COR-L47 (cell line): ENCODE data around the gene GSTA5.
A peak's percentile ranks its signal among the peaks of the same experiment; 100 is the strongest.
"Not testable (repeated sequence)": the region's sequence is repeated elsewhere in the genome, so short reads cannot be mapped to it uniquely, and the experiment has no call there.

Experiments
- DNase-seq: peaks from one replicate; lab custom pipeline; 2025; lab: John Stamatoyannopoulos, UW

The GSTA5 gene

DNA sequence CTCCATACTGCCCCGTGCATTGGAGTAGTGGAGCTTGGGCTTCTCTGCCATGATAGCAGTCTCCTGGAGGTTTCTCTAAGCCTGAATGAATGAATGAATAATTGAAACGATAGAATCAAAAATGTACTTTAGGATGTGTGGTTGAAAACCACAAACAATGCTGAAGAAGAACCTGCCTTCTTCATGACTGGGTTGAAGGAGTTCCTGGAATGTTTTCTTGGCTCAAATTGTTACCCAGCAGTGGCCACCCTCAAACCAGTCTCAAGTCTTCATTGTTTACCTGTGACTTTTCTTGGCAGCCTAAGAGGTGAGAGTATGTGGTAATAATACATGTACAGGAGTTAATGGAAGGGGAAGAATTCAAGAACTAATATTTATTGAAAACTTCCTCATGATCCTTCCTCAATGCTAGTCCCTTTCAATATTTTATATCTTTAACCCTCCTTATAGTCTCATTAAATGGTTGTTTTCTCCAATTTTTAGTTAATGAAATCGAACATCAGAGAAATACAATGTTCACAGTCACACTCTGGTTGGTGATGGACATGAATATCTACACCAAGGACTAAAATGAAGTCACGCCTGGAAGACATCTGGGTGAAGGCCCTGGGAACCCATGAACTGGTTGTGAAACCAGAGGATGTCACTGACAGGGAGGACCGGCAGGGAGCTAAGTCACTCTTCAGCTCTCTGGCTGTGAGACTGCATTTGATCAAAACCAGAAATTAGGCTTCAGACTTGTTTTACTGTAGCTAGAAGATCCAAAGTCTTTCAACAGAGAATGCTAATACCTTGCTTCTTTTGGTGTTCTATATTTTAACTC is at the start of gene GSTA5:
GSTA5 (minus strand) TSS at position 51 of the 823 bp plus-strand sequence.
- no peak for DNase-seq

DNA sequence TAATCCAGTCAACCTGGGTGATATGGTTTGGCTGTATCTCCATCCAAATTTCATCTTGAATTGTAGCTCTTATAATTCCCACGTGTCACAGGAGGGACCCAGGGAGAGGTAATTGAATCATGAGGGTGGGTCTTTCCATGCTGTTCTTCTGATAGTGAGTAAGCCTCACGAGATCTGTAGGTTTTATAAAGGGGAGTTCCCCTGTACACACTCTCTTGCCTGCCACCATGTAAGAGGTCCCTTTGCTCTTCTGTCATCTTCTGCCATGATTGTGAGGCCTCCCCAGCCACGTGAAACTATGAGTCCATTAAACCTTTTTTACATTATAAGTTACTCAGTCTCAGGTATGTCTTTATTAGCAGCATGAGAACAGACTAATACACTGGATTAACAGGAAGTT is 49.4 kb upstream of the GSTA5 start:
- no peak for DNase-seq

DNA sequence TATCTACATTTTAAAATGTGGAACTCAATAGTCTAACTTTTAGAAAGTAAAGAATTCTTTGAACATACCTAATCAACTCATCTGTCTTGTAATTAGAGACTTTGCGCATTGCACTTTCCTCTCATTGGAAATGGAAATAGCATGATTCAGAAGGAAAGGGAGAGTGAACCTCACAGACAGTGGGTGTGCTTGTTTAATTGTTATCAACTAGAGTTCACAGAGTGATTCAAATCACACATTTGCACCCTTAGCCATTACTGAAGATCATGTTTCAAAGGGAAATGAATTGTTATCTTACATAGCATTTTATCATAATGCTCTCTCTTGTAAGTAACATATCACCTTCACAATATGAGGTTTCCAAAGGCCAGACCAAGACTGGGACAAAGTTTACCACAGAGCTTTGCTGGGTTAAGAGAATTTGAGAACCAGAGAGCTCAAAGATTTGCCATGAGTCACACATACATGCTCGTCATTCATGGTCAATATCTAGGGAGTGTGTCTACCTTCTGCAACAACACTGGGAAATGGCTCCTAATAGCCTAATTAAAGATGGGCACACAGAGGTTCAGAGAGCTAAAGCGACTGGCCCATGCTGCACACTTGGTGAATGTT is 47.4 kb upstream of the GSTA5 start:
- no peak for DNase-seq

DNA sequence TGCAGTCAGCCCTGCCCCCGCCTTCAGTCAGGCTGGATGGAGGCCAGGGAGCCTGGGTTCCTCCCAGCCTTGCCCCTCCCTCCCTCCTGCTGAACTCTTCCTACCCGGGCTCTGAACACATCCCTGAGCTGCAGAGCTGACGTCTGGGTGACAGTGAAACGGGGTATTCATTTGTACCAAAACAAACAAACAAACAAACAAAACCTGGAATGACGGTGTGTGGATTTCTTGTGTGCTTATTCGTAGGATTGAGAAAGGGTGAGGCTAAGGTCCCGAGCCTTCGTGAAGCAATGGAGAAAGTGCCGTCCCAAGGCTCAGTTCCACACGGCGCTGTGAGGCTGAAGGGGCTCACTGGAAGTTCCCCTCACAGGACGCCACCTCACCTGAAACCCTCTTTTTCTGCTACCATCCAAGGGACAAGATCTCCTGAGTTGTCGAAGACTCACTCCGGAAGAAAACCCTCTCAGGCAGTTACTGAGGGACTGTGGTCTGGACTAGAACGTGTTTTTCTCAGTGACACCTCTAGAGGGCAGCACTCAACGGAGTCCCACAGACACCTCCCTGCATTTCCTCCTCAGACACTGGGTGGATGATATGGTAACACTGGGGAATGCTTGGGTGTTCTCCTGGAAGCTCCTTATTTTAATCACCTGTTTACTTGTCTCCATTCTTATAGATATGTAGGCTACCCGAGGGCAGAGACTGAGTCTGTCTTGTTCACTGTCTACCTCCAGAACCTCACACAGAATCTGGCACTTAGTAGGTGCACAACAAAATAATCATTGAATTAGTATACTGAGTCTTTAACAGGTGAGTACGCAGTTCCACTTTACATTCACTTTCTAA is 41.6 kb upstream of the GSTA5 start:
- peak; percentile 52 for DNase-seq

DNA sequence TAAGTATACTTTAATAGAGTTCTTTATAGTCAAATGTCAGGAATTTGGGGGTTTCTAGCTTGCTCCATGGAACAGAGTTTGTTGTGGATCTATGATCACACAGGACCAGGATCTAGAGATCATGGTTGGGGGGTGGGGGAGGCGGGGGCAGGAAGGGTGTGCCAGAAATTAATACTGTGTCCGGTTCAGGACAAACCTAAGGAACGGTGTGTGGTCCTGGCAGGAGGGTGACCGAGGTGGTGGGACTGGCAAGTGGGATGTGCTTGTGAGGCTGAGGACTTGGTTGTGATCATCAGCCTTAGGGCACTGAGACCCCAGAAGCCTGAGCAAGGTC is 41.0 kb upstream of the GSTA5 start:
- DNase-seq, result no peak

DNA sequence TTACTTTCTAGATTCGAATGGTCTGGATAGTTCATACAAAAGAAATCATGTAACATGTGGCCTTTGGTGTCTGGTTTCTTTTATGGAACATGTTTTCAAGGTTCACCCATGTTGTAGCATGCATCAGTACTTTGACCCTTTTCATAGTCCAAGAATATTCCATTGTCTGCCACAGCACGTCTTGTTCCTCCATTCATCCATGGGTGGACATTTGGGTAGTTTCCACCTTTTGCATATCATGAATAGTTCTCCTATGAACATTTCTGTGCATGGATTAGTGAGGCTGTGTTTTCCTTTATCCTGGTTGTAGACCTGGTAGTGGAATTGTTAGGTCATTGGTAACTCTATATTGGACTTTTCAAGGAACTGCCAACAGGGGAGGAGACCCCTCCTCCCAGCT is 37.2 kb upstream of the GSTA5 start:
- no peak for DNase-seq

DNA sequence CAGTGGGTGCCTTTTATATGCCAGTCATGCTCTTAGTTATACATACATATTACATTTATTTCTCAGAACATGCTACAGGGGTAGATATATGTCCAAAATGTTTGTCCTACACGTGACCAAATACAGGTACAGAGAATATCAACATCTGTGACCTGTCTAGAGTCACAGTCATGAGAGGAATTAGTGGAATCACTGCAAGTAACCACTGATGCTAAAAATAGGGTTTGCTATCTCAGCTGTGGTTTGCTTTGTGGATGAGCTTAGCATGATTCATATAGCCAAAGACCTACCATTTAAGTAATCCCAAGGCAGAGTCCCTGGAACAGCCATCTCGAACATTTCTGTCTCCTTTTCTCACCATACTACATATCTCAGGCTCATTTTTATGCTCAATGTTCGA is 36.6 kb upstream of the GSTA5 start:
- DNase-seq, result no peak

DNA sequence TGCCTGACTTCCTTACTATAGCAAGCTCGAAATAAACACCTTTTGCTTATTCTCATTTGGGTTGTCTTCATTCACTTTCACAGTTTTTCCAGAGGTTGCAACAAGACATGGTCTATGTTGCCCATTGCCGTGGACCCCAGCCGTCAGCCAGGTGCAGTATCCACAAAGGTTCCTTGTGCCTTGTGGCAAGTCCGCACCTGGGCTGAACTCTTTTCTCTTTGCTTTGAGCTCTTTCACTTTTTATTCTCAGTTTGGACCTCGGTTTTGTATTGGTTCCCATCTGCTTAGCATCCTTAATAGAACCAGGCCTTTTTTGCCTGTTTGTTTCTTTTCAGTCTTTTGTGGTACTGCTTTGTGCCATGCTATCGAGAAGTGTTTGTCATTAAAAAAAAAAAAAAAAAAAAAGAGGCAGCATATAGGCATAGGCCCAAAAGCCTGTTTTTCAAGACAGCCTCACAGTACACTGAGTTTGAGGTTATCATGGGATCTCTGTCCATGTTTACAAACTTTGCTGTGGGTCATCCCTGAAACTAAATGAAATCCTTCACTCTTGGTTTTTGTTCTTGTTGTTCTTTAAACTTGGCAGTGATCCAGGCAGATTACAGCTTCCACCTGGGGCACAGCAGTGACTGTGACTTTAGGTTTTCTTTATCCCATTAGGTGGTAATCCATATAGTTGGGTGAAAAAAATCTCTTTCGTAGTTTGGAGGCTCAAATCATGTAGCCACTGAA is 35.6 kb upstream of the GSTA5 start:
- DNase-seq, result peak; percentile 32

DNA sequence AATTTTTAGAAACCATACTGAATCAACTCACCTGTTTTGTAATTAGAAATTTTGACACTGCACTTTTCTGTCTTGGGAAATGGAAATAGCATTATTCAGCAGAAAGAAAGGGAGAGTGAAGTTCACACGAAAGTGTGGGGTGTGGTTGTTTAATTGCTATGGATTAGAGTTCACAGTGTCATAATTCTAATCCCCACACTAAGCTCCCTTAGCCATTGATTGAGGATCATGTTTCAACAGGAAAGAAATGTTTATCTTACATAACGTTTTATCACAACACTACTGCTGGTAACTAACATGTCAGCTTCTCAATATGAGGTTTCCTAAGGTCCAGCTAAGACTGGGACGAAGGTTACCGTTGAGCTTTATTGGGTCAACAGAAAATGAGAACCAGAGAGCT is 31.4 kb upstream of the GSTA5 start:
- DNase-seq, result no peak

DNA sequence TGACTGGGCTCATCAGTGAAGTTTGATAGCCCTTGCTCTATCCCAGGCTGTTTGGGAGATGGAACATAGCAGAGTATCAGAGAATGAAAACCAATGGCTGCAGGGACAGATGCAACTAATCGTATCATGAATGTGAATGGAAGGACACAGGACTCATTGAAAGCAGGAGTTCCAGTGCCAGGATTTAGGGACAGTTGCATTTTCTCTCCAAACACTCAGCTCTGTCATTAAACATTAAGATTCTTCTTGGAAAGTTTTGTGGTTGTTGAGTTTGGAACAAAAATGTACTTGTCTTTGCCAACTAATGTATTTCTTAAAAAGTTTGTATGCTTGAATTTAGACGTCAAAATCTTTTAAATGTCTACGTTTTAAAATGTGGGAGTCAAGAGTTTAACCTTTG is 31.0 kb upstream of the GSTA5 start:
- no peak for DNase-seq

DNA sequence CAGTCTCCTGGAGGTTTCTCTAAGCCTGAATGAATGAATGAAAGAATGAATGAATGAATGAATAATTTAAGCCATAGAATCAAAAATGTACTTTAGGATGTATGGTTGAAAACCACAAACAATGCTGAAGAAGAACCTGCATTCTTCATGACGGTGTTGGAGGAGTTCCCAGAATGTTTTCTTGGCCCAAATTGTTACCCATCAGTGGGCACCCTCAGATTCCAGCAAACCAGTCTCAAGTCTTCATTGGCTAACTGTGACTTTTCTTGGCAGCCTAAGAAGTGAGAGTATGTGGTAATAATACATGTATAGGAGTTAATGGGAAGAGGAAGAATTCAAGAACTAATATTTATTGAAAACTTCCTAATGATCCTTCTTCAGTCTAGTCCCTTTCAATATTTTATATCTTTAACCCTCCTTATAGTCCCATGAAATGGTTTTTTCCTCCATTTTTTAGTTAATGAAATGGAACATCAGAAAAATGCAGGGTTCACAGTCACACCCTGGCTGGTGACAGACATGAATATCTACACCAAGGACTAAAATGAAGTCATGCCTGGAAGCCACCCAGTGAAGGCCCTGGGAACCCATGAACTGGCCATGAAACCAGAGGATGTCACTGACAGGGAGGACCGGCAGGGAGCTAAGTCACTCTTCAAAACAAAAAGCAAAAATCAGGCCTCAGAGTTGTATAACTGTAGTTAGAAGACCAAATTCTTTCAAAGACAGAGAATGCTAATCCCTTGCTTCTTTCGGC is 29.9 kb upstream of the GSTA5 start:
- not testable (repeated sequence) for DNase-seq

DNA sequence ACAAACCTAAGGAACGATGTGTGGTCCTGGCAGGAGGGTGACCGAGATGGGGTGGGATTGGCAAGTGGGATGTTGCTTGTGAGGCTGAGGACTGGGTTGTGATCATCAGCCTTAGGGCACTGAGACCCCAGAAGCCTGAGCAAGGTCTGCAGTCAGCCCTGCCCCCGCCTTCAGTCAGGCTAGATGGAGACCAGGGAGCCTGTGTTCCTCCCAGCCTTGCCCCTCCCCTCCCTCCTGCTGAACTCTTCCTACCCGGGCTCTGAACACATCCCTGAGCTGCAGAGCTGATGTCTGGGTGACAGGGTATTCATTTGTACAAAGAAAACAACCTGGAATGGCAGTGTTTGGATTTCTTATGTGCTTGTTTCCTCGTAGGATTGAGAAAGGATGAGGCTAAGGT is 28.3 kb upstream of the GSTA5 start:
- DNase-seq, result not testable (repeated sequence)

DNA sequence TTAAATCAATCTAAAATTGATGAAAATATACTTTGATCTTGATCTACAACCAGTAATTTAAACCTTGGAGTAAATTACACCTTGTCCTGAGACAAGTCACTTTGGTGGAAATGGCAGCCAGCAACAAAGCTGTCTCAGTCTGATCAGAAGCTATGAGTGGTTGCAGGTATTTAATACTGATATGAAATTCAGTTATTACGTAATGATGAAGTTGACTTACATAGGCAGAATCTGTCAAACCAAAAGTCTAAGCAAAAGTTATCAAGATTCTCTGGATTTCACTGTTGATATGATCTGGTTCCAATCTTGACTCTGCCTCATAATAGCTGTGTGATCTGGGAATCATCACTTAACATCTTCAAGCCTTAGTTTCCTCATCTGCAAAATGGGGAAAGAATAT is 27.6 kb upstream of the GSTA5 start:
- DNase-seq, result no peak

DNA sequence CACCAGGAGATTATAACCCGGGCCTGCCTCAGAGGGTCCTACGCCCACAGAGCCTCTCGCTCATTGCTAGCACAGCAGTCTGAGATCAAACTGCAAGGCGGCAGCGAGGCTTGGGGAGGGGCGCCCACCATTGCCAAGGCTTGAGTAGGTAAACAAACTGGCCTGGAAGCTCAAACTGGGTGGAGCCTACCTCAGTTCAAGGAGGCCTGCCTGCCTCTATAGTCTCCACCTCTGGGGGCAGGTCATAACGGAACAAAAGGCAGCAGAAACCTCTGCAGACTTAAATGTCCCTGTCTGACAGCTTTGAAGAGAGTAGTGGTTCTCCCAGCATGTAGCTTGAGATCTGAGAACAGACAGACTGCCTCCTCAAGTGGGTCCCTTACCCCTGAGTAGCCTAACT is 20.5 kb upstream of the GSTA5 start:
- DNase-seq, result not testable (repeated sequence)

DNA sequence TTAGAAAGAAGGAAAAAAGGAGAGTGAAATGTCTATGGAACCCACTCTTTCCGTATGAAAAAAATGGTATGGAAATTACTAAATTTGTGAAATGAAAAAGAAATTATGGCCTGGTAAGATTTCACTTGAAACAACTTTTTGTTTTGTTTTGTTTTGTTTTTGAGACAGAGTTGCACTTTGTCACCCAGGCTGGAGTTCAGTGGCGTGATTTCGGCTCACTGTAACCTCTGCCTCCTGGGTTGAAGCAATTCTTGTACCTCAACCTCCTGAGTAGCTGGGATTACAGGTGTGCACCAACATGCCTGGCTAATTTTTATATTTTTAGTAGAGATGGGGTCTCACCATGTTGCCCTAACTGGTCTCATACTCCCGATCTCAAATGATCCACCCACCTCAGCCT is 17.8 kb upstream of the GSTA5 start:
- DNase-seq, result no peak

DNA sequence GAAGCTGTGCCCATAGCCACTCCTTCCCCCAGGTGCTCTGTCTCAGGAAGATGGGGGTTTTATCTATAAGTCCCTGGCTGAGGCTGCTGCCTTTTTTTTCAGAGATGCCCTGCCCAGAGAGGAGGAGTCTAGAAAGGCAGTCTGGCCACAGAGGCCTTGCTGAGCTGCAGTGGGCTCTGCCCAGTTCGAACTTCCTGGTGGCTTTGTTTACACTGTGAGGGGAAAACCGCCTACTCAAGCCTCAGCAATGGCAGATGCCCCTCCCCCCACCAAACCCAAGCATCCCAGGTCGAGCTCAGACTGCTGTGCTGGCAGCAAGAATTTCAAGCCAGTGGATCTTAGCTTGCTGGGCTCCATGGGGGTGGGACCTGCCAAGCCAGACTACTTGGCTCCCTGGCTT is 15.5 kb upstream of the GSTA5 start:
- DNase-seq, result not testable (repeated sequence)

DNA sequence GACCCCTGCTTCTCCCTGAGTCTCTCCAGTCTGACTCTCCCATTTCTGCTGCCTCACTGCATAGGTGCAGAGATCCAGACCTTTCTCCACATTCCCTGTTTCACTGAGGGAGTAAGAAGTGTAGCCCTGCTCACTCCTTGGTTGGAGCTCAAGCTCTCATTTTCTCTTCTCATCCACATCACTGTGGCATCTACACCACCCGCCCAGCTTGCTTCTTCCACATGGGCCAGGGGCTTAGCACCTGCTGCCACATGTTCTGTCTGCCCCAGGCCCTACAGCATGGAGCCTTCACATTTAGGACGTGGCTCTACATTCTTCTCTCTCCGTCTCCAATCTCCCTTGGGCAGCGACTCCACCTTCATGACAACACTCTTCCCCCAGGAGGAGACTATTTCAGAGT is 8.5 kb upstream of the GSTA5 start:
- no peak for DNase-seq

DNA sequence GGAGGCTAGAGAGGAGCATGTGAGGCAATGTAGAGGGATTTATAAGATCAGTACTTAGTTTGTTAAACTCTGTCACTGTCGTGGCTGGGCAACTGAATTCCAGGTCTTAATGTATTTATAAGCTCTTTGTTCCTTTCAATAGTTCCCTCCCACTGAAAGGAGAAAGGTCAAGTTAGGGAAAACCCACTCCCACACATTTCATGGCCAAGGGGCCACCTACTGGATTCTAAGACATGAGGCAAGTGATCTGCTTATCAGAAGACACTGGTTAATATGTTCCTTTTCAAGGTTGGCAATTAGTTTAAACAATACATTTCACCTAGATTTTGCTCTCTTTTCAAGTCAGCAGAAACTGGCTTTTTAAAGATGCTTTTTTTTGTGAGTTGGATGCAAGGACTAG is 5.4 kb upstream of the GSTA5 start:
- DNase-seq, result no peak

DNA sequence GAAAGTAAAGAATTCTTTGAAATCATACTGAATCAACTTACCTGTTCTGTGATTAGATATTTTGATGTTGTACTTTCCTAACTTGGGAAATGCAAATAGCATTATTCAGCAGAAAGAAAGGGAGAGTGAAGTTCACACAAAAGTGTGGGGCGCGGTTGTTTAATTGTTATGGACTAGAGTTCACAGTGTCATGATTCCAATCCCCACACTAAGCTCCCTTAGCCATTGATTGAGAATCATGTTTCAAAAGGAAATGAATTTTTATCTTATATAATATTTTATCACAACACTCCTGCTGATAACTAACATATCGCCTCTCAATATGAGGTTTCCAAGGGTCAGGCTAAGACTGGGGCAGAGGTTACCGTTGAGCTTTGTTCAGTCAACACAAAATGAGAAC is 3.0 kb upstream of the GSTA5 start:
- DNase-seq, result no peak

DNA sequence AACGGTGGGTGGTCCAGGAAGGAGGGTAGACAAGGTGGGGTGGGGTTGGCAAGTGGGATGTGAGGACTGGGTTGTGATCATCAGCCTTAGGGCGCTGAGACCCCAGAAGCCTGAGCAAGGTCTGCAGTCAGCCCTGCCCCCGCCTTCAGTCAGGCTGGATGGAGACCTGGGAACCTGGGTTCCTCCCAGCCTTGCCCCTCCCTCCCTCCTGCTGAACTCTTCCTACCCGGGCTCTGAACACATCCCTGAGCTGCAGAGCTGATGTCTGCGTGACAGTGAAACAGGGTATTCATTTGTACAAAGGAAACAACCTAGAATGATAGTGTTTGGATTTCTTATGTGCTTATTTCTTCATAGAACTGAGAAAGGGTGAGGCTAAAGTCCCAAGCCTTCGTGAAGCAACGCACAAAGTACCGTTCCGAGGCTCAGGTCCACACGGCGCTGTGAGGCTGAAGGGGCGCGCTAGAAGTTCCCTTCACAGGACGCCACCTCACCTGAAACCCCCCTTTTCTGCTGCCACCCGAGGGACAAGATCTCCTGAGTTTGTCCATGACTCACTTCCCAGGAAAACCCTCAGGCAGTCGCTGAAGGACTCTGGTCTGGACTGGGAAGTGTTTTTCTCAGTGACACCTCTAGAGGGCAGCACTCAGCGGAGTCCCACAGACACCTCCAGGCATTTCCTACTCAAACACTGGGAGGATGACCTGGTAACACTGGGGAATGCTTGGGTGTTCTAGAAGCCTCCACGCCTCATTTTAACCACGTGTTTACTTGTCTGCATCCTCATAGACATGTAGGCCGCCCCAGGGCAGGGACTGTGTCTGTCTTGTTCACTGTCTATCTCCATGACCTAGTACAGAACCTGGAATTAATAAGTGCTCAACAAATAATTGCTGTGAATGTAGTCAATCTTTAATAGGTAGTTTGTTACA is 1.2 kb downstream of the GSTA5 start:
- peak; percentile 8 for DNase-seq
